Activated CD4-positive, alpha-beta T cell treated with anti-CD3 and anti-CD28 coated beads for 4 hours (primary cell): ENCODE results near the gene PWP2.
A peak's percentile ranks its signal among the peaks of the same experiment; 100 is the strongest.
"Not testable (repeated sequence)": the region's sequence is repeated elsewhere in the genome, so short reads cannot be mapped to it uniquely, and the experiment has no call there.

ENCODE experiments used
- DNase-seq, 2 donors: peaks; one replicate each; pipeline ENCODE4 v3.0.0-alpha.2; 2020

Gene PWP2

DNA sequence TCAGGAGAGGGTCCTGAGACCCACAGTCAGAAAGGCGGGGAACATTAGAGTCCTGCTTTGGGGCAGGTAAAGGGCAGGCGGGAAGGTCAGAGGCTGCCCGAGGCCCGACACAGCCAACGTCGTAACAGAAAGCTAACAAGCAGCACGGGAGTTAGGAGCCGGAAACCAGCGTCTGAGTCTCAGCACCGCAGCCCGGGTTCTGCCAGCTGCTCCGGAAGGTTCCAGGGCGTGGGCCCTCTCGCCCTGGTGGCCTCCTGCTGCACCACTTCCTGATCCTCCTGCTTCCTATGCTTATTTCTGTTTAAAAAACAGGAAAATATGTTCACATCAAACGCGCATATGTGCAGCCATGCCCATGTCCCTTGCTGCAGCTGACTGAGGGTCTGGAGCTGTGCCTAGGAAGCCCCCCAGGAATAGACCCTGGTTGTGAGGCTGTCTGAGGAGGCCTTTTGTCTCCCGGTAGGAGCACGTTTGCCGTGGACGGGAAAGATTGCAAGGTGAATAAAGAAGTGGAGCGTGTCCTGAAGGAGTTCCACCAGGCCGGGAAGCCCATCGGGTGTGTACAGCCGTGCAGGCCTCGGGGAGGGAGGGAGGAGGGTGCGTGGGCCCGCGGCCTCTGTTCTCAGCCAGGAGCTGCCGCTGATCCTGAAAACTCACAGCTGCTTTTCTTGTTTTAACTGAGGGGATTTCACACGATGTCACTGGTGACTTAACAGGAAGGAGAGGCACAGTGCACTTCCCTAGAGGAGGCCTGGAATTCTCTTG, 32.8 kb downstream of the PWP2 start:
- DNase-seq: not testable (repeated sequence)

DNA sequence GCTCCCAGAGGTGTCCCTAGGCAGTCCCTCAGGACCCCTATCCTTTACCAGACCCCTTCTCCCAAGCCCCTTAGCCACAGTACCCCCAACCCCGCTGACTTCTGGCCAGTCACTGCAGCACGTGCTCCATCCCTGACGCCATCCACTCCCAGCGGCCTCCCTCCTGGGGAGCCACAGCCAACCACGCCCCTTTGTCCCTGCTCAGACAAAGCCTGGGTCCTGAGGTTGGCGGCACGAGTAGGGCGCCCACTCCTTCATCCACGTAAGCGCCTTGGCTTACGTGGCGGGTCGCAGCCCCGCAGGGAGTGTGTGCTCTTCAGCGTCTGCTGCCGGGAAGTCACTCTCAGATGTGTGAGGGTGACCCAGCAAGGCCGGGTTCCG, 33.3 kb downstream of the PWP2 start:
- DNase-seq: not testable (repeated sequence)

DNA sequence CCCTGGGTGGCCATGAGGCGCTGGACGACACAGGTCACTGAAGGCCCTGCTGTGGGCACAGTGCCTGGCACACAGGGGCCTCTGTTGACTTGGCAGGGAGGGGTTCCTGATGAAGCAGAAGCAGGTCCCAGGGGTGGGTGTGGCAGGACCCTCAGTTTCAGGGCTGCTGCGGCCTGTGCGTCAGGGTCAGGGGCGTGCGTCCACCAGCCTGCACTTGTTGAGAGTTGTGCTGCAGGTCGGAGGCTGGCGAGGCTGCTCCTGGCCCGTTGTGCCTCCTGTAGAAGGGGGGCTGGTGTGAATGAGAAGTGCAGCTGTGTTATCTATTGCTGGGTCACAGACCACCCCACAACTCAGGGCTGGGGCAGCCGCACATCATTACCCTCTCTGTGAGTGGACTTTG, 35.3 kb downstream of the PWP2 start:
- not testable (repeated sequence) for DNase-seq

DNA sequence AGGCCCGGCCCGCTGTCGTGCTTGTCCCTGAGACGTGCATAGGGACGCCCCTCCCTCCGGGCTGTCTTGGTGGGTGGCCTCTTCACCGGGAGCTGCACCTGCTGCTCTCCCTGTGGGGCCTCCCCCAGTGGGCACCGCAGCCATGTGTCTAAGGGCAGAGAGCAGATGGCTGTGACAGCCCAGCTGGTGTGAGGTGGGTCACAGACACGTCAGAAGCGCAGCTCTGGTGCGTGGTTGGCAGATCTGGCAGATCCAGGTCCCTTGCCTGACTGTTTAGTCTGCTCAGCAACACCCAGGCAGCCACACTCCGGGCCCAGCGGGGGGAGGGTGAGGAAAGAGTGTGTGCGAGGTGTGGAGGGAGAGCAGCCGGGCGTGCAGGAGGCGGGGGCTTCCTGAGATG, 36.2 kb downstream of the PWP2 start:
- DNase-seq: peak in 1 of 2 donors; percentile 18

DNA sequence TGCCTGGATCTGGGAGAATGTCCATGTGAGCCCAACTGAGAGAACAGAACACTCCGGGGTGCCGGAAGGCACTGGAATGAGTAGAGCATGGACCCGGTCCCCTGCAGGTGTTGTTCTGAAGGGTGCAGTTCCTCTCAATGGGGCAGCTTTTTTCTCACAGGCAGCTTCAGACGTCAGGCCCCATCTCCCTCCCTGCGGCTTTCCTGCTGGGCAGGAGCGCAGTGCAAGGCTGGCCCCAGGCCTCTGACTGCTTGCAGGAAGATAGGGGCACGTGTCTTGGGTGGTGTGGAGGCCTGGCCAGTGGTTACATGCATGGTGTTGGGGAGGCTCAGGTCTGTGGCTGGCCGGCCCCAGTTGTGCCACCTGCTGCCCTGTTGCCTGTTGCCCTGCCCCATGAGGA, 36.8 kb downstream of the PWP2 start:
- DNase-seq: not testable (repeated sequence)

DNA sequence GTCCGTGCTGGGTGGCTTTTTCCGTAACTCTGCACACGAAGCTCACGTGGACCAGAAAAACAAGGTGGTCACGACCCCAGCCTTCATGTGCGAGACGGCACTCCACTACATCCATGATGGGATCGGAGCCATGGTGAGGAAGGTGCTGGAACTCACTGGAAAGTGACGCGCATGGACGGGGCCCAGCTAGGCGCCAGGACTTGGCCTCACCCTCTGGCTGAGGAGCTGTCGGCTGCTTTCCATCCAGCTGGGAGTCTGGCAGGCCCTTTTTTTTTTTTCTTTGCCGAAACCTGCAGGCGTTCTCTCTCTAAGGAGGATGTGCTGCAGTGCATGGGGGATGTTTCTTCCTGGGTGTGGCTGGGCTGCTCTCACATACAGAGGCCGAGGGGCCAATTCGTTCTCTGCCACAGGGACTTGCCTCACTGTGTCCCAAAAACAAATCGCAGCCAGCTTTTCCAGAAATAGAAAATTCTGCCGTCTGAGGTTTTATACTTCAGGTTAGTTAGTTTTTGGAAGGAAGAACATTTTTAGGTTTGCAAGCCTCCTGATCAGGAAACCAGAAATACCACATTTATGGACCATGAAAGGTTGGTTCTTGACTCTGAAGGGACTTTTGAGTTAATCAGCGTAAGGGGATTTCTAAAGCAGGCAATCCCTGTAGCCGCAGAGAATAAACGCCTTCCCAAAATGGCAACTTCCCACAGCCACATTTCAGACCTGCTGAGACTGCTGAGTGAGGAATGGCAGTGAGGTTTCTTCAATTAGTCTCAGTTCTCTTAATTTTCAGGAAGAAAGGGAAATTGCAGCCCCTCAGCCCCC, 37.8 kb downstream of the PWP2 start:
- DNase-seq: not testable (repeated sequence)

DNA sequence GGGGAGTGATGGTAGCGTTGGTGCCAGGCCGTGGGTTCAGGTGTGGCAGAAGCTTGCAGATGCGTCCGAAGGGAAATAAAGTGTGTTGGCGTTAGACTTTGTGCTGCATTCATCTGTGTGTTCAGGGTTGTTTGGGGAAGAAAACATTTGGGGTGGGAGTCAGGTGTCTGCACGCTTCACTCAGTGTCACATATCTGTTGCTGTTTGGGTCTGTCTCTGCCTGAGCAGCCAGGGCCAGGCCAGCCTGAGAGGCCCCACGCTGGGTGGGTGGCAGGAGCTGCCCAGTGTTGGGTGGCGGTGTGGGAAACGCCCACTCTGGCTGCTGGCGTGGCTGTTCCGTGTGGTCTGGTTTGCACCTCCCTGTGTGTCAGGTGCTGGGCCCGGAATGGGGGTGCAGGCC, 38.4 kb downstream of the PWP2 start:
- not testable (repeated sequence) for DNase-seq

DNA sequence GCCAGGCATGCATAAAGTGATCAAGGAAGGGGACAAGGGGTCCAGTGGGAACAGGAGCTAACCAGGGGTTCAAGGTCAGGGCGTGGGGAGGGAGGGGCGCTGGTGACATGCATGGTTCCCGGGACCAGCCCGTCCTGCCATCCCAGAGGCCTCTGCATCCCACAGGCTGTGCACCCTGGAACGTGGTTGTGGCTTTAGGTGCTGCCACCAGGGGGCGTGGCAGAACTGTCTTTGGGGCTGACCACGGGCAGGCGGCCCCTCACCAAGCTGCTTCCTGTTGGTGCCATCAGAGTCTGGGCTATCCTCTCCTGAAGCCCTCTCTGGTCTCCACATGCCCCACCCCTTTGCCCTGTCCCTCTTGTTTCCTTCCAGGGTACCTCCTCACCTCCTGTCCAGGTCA, 39.9 kb downstream of the PWP2 start:
- not testable (repeated sequence) for DNase-seq

DNA sequence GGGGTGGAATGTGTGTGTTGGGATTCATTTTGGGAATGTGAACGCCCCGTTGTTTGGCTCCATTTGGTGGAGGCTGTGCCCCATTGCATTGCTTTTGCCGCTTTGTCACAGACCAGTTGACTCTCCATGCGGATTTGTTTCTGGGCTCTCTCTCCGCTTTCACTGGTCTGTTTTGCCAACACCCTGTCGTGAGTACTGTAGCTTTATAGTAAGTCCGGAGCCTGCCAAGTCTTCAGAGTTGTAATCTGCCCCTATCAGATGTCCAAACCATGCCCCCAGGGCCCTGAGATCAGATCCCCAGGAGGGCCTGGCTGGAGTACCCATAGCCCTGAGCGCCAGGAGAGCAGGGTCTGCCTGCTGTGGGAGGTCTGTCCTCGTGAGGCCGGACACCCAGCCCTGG, 43.1 kb downstream of the PWP2 start:
- not testable (repeated sequence) for DNase-seq

DNA sequence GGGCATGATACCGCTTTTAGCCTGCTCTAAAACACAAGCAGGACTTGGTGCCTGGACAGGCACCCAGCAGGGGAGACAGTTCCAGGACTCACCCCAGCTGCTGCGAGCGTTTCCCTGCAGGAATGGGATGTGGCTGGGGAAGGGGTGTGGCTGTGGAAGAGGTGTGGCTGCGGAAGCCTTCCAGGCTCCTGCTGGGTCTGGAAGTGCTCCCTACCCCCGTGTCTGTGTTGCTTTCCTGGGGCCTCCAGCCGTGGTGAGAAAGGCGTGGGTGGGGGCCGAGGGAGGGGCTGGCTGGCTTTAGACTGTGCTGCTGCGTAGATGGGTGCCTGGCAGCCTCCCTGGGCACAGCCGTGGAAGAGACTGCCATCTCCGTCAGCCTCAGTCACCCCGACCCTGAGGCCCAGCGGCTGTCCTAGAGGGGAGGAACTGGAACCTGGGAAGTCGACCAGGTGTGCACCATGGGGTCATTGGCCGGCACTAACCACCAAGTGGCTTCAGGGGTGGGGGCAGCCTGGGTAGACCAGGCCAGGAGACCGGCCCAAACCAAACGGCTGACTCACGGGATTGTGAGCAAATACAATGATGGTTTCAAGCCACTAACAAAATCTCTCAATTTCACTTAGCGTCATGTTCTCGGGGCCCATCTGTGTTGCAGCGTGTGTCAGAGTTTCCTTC, 46.2 kb downstream of the PWP2 start:
- not testable (repeated sequence) for DNase-seq

DNA sequence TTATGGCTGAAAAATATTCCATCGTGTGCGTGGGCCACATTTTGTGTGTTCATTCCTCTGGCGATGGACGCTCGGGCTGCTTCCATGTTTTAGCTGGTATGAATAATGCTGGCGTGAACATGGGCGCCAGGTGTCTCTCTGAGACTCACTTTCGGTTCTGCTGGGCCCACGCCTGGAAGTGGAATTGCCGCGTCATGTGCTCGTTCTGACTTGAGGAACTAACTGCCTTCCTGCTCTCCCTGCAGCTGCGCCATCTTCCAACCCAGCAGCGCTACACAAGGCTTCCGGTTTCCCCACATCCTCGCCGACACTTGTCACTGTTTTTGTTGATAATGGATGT, 46.7 kb downstream of the PWP2 start:
- DNase-seq: peak; percentile 45 to 59

DNA sequence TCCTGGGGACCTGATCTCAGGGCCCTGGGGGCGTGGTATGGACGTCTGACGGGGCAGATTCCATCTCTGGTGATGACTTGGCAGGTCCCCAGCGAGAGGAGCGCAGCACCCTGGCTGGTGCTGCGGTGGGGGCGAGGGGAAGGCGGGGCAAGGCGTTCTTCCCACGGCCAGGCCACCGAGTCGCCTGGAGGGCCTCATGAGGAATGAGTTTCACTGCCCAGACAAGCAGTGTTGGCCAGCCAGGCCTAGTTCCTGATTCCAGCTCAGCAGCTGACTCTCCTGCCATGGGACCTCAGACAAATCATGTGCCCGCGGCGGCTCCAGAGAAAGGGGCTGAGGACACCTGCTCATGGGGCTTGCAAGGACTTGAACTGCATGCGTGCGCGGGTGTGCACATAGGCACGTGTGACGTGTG, 47.6 kb downstream of the PWP2 start:
- DNase-seq: not testable (repeated sequence)

DNA sequence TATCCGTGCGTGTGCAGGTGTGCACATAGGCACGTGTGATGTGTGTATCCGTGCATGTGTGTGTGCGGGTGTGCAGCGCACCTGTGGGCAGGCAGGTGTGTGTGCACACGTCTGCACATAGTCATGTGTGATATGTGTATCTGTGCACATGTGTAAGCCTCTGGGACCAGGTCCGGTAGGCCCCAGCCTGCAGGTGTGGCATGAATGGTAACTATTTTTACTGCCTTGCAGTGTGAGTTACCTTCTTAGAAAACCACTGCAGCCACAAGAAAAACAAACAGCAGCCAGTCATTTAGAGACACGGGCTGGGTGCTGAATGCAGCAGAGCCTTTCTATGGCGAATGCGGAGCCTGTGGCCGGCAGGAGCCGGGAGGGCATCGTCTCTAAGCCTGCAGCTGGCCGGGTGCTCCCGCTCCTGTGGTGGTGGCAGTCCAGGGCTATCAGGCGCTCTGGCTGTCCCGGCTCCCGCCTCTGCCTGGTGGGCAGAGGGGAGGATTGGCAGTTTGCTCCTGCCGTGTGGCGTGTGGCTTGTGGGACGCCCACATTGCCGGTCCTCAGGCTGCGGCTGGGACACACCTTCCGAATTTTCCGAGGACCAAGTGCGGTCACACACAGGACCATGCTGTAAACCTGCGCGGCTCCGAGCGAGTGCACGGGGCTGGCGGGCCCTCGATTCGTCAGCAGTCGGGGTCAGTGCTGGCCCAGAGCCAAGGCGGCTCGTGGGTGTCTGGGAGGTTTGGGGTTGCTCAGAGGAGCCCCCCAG, 48.2 kb downstream of the PWP2 start:
- not testable (repeated sequence) for DNase-seq

DNA sequence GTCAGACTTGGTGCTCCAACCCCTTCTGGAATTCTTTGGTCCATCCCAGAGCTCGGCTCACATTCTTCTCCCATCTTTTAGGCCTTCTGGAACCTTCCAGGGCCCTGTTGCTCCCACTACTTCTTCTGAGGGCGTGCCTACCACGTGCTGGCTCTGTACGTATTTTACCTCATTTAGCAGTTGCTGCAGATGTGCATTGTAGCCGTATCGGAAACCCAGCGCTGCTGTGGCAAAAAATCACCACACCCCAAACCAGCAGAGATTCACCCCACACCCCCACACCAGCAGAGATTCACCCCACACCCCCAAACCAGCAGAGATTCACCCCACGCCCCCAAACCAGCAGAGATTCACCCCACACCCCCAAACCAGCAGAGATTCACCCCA, 48.8 kb downstream of the PWP2 start:
- not testable (repeated sequence) for DNase-seq

DNA sequence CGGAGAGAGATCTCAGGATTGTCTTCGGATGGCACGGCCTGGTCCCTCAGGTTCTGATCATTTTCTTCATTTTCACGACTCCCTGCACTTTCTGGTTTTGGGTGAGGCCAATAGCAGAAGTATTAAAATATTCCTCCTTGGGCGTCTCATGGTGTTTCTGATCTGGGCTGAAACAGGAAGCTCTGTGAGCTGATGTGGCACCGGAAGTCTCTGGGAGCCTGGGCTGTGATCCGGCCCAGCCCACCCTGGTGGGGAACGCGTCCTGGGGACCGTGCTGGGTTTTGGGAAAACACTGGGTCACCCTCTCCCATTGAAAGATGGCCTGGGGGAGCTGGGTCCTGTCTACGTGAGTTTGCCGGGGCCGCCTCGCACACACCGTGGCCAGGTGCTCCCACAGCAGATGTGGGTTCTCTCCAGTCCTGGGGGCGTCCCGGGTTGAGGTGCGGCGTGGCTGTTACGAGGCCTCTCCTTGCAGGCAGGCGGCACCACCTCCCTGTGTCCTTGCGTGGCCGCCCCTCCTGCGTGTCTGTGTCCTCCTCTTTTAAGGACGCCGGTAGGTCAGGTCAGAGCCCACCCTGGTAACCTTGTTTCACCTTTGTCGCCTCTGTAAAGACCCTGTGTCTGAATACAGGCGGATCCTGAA, 50.4 kb downstream of the PWP2 start:
- not testable (repeated sequence) for DNase-seq

DNA sequence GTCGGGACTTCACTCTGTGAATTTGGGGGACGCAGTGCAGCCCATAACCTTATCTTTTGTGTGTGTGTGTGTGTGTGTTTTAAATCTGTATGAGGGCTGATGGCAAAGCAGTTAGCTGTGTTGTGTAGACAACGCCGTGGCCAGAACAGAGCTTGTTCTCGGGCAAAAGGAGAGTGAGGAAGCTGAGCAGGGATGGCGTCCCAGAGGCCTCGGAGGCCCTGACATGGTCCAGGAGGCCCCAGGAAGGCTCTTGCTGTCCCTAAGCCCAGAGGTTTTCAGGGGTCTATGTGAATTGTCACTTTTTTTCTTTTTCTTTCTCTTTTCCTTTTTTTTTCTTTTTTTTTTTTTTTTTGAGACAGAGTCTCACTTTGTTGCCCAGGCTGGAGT, 50.9 kb downstream of the PWP2 start:
- not testable (repeated sequence) for DNase-seq

DNA sequence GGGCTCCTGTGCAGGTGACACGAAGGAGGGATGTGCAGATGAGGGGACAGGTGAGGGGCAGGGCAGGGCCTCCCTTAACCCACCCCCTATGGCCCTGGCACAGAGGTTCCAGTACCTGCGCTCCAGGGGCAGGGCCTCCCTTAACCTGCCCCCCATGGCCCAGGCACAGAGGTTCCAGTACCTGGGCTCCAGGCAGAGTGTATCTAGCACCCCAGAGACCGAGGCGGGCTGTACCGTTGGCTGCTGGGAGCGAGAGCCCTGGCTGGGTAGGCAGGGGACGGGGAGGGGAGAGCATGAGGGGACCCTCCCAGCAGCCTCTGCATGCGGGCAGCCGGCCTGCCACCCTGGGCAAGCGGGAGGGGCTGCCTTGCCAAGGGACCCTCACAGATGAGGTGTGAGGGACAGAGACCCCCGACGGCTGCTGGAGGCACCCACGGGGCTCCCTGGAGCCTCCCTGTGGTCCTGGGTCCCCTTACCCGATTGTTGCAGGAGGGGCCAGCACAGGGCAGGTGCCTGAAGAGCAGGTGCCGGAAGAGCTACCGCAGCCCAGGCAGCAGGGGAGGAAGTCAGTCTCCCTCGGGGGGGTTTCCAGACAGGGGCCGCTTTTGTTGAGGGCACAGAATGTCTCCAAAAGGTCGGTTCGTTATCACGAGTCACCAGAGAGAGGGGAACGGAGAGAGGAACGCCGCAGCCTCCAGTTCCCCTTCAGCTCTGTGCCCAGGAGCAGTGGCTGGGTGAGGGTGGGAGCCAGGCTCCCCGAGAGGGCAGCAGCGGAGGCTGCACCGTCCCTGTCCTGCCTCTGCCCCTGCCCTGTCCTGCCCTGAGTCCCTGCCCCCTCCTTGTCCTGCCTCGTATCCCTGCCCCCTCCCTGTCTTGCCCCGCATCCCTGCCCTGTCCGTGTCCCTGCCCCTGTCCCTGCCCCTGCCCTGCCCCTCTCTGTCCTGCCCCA, 52.4 kb downstream of the PWP2 start:
- DNase-seq: not testable (repeated sequence)

DNA sequence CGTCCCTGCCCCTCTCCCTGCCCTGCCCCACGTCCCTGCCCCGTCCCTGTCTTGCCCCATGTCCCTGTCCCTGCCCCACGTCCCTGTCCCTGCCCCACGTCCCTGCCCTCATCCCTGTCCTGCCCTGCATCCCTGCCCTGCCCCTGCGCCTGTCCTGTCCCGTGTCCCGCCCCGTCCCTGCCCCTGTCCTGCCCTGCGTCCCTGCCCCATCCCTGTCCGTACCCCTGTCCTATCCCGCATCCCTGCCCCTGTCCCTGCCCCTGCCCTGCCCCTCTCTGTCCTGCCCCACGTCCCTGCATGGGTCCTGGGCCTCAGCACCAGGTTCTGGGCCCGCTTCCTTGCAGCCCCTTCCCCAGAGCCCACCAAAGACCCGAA, 53.1 kb downstream of the PWP2 start:
- DNase-seq: not testable (repeated sequence)

DNA sequence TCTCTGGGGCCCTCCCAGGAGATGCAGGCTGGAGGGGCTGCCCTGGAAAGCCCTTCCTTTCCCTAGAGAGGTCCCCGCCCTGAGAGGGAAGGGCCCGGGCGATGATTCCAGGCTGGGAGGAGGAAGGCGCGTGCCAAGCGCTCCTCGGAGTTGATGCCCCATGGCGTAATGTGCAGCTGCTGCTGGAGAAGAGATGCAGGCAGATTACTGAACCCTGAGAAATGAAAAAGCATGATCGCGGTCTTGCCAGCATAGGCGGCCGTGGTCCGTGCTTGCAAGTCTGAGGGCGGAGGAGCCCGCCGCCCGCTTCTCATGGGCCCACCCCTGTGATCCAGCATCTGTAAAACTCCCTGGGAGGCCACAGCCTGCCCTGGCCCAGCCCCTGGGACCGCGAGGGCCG, 53.6 kb downstream of the PWP2 start:
- DNase-seq: not testable (repeated sequence)

DNA sequence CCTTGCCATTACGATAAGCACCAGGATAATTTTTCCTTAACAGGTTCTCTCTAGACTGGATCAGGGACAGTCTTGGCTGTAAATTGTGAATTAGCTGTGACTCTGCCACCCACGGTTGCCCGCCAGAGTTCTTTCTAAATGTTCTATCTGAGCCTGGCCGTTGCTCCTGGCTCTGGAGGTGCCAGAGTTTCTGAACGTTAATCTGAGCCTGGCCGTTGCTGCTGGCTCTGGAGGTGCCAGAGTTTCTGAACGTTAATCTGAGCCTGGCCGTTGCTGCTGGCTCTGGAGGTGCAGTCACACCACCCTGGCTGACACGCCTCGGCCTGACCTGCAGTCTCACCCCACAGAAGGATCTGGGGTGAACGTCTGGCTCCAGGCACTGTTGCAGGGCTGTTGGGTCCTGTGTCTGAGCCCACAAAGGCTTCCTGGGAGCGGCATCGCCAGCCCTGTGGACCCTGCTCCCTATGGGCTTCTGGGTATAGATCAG, 56.0 kb downstream of the PWP2 start:
- not testable (repeated sequence) for DNase-seq

DNA sequence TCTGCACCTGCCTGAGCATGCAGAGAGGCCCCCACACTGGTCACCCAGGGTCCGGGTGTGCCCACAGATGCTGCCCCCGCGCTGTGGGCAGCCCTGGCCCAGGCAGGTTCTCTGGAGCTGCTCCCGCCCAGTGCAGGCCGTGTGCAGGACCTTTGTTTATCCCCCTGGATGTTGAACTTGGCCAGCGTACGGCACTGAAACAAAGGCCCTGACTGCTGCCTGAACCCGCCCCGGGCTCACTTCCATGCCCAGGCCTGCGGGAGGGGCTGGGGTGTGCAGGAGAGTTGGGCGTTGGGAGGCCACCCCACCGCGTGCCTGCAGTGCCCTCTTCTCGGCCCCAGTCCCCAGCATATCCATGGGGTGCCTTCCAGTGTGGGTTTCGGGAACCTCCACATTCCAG, 58.7 kb downstream of the PWP2 start:
- not testable (repeated sequence) for DNase-seq
